Progenitor cell of endocrine pancreas (in vitro differentiated cells): ENCODE results near the gene CACHD1. TPM values are rescaled to one million over a fixed set of nuclear protein-coding genes. Genes with fewer than 3 reads are reported as not detected.

Source experiments
- DNase-seq: peaks from one replicate; pipeline ENCODE4 v3.0.0; 2021; ENCODE audit warnings: low spot score; ENCODE audit not compliant: unreplicated experiment
- H3K27ac Mint-ChIP-seq: 2 replicates; pipeline ENCODE4 v1.8.0; 2021; ENCODE audit warnings: mild to moderate bottlenecking, moderate library complexity, mixed read lengths
- H3K27me3 Mint-ChIP-seq: 2 replicates; pipeline ENCODE4 v1.8.0; 2021; ENCODE audit warnings: mixed read lengths
- H3K36me3 Mint-ChIP-seq: 2 replicates; pipeline ENCODE4 v1.8.0; 2022; ENCODE audit warnings: mixed read lengths; ENCODE audit not compliant: insufficient read depth
- H3K4me1 Mint-ChIP-seq: 2 replicates; pipeline ENCODE4 v1.8.0; 2021; ENCODE audit warnings: low read depth, mixed read lengths
- H3K4me3 Mint-ChIP-seq: 2 replicates; pipeline ENCODE4 v1.8.0; 2021; ENCODE audit warnings: low read depth, mild to moderate bottlenecking, moderate library complexity, mixed read lengths
- H3K9me3 Mint-ChIP-seq: 2 replicates; pipeline ENCODE4 v1.8.0; 2021; ENCODE audit warnings: low read depth, mixed read lengths
- CTCF ChIP-seq: fragments of 200-600 bp; sonication (generic); IDR thresholded peaks from one replicate; pipeline ENCODE4 v1.5.0; 2021; ENCODE audit warnings: antibody characterized with exemption, mild to moderate bottlenecking; ENCODE audit not compliant: unreplicated experiment
- total RNA-seq: library from RNA; stranded (reverse); gene quantifications from 2 replicates; pipeline ENCODE4 v1.2.1, GENCODE V29; 2021

Gene CACHD1
- total RNA-seq, 1 donor from 2014 or later: 36.0 TPM

GRCh38 chr1:64539781-64540218, 69.9 kb downstream of the CACHD1 start:
- Mint-ChIP-seq H3K27ac (peak overlapping the region; percentile 34), H3K27me3 (no peaks in the 10 kb centered on the region), H3K36me3 (no peaks in the 10 kb centered on the region), H3K4me3 (no peak overlapping the region), H3K4me1 (peaks cover 48% of the 10 kb centered on the region), H3K9me3 (no peaks in the 10 kb centered on the region)
- no peak for TF ChIP-seq CTCF
- no peak for DNase-seq

GRCh38 chr1:64540265-64540791, 70.4 kb downstream of the CACHD1 start:
- no peak overlapping the region for H3K4me3 Mint-ChIP-seq
- H3K36me3 Mint-ChIP-seq: no peaks in the 10 kb centered on the region
- no peak for TF ChIP-seq CTCF
- DNase-seq: no peak
- peak overlapping the region; percentile 34 for H3K27ac Mint-ChIP-seq
- H3K9me3 Mint-ChIP-seq: no peaks in the 10 kb centered on the region
- peaks cover 49% of the 10 kb centered on the region for H3K4me1 Mint-ChIP-seq
- no peaks in the 10 kb centered on the region for H3K27me3 Mint-ChIP-seq

- H3K27me3 Mint-ChIP-seq: no peaks in the 10 kb centered on the region
- peaks cover 36% of the 10 kb centered on the region for H3K4me1 Mint-ChIP-seq
- no peaks in the 10 kb centered on the region for H3K9me3 Mint-ChIP-seq
- H3K36me3 Mint-ChIP-seq: no peaks in the 10 kb centered on the region
- no peak overlapping the region for H3K4me3 Mint-ChIP-seq
- no peak for DNase-seq
- H3K27ac Mint-ChIP-seq: no peak overlapping the region
- TF ChIP-seq CTCF: no peak
Measured at GRCh38 chr1:64542118-64542517, 72.2 kb downstream of the CACHD1 start.

- H3K4me1 Mint-ChIP-seq: peaks cover 32% of the 10 kb centered on the region
- H3K36me3 Mint-ChIP-seq: no peaks in the 10 kb centered on the region
- no peak overlapping the region for H3K4me3 Mint-ChIP-seq
- no peaks in the 10 kb centered on the region for H3K27me3 Mint-ChIP-seq
- no peak for DNase-seq
- H3K9me3 Mint-ChIP-seq: no peaks in the 10 kb centered on the region
- TF ChIP-seq CTCF: no peak
- no peak overlapping the region for H3K27ac Mint-ChIP-seq
Measured at GRCh38 chr1:64543831-64544230, 73.9 kb downstream of the CACHD1 start.

- H3K9me3 Mint-ChIP-seq: no peaks in the 10 kb centered on the region
- H3K36me3 Mint-ChIP-seq: no peaks in the 10 kb centered on the region
- H3K27ac Mint-ChIP-seq: no peak overlapping the region
- no peak overlapping the region for H3K4me3 Mint-ChIP-seq
- H3K27me3 Mint-ChIP-seq: no peaks in the 10 kb centered on the region
- TF ChIP-seq CTCF: no peak
- peaks cover 20% of the 10 kb centered on the region for H3K4me1 Mint-ChIP-seq
- no peak for DNase-seq
Measured at GRCh38 chr1:64545118-64545843, 75.4 kb downstream of the CACHD1 start.
